ENCODE results near the gene RASD2. TPM values are rescaled to one million over a fixed set of nuclear protein-coding genes. Genes with fewer than 3 reads are reported as not detected.

Gene RASD2
- total RNA-seq, 1 donor from 2014 or later = 3.6 TPM

DNA sequence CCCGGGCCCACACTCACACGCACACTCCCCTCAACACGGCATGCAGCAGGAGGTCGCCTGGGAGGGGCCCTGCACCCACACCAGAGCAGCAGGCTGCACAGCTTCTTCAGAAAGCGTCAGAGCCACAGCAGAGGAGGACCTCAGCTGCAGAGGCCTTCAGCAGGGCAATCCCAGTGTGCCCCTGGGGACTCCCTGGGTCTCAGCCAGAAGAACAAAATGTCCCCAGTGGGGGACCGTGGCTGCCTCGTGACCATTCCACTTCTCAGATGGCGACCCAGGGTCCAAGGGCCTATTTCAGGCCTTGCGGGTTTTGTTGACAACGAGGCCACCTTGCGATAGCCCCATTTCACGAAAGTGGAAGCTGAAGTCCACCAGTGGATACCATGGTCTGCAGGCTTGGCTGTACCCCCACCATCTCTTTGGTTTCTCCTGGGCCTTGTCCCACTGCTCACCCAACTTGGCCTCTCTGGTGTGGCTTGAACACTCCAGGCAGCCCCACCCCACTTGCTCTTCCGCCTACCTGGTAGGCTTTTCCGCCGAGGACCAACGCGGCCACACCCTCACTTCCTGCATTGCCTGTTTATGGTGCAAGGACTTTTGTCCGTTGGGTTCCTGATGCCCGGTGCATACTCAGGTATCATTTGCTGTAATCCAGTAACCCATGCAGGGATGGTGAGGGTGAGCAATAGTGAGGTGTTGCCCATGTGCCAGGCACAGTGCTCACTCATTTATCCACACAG is 38.4 kb downstream of the RASD2 start:
- no peak overlapping the region for H3K27ac ChIP-seq
- H3K9me3 ChIP-seq = no peaks in the 10 kb centered on the region
- H3K36me3 ChIP-seq = no peaks in the 10 kb centered on the region
- ATAC-seq (no peak), DNase-seq (no peak)
- H3K4me1 ChIP-seq = no peaks in the 10 kb centered on the region
- no peak overlapping the region for H3K4me3 ChIP-seq
- intact Hi-C loops (cut with DNase I) = no loop called here
- peaks cover 5% of the 10 kb centered on the region for H3K27me3 ChIP-seq (ENCODE audit: low read depth)
- TF ChIP-seq, protein P1, sequence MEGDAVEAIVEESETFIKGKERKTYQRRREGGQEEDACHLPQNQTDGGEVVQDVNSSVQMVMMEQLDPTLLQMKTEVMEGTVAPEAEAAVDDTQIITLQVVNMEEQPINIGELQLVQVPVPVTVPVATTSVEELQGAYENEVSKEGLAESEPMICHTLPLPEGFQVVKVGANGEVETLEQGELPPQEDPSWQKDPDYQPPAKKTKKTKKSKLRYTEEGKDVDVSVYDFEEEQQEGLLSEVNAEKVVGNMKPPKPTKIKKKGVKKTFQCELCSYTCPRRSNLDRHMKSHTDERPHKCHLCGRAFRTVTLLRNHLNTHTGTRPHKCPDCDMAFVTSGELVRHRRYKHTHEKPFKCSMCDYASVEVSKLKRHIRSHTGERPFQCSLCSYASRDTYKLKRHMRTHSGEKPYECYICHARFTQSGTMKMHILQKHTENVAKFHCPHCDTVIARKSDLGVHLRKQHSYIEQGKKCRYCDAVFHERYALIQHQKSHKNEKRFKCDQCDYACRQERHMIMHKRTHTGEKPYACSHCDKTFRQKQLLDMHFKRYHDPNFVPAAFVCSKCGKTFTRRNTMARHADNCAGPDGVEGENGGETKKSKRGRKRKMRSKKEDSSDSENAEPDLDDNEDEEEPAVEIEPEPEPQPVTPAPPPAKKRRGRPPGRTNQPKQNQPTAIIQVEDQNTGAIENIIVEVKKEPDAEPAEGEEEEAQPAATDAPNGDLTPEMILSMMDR (IDR thresholded peaks at IDR 0.05) = no peak

DNA sequence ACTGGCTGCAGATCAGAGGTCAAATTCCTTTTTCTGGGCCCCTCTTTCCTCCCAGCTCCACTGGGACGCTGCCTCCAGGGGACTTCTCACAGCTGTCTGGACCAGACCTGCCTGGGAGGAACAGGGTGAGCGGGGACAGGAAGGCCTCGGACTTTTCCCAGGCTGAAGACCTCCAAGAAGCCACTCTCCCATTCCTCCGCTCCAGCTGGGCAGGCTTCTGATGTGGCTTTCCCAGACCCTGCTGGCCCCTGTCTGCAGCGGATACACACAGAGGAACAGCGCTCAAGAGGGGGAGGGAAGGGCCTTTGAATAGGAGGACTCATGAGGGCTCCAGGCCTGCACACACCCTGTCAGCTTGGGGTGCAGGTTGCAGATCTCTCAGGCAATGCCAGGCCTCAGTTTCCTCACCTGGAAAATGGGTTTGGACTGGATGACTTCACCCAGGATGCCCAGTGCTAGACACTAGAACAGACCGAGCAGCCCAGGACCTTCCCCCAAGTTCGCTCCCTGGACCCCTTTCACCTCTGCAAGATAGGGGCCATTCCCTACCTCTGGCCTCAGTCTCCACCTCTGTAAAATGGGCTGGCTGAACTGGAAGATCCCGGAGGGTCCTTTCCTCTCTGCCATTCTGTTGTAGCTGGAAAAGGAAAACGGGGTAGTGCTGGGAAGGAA is 39.9 kb downstream of the RASD2 start:
- H3K4me3 ChIP-seq = no peak overlapping the region
- DNase-seq = no peak
- H3K4me1 ChIP-seq = no peaks in the 10 kb centered on the region
- H3K9me3 ChIP-seq = no peaks in the 10 kb centered on the region
- intact Hi-C loops (cut with DNase I) = loop anchor here (10.0 kb wide), 1 partner anchor 146 kb away; no protein-coding TSS in a partner anchor
- H3K27me3 ChIP-seq (ENCODE audit: low read depth) = no peaks in the 10 kb centered on the region
- ATAC-seq = no peak
- H3K36me3 ChIP-seq = no peaks in the 10 kb centered on the region
- no peak overlapping the region for H3K27ac ChIP-seq
- TF ChIP-seq, protein P1 (IDR thresholded peaks at IDR 0.05) = no peak

DNA sequence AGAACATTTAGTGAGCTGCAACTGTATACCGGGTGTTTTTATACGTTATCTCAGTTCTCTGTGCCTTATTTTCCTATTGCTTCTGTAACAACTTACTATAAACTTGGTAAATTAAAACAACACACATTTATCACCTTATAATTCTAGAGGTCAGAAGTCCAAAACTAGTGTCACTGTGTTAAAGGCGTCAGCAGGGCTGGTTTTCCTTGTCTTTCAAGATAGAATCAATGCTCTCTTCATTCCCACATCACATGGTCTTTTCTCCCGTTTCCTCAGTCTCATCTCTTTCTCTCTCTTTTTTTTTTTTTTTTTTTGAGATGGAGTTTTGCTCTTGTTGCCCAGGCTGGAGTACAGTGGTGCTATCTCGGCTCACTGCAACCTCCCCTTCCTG is 40.4 kb downstream of the RASD2 start:
- ATAC-seq (no peak), DNase-seq (no peak)
- TF ChIP-seq, protein P1 (IDR thresholded peaks at IDR 0.05) = no peak
- no peak overlapping the region for H3K4me3 ChIP-seq
- no peaks in the 10 kb centered on the region for H3K9me3 ChIP-seq
- no peaks in the 10 kb centered on the region for H3K36me3 ChIP-seq
- no peaks in the 10 kb centered on the region for H3K4me1 ChIP-seq
- no peak overlapping the region for H3K27ac ChIP-seq
- no peaks in the 10 kb centered on the region for H3K27me3 ChIP-seq (ENCODE audit: low read depth)
- intact Hi-C loops (cut with DNase I) = loop anchor here (10.0 kb wide), 1 partner anchor 146 kb away; no protein-coding TSS in a partner anchor

DNA sequence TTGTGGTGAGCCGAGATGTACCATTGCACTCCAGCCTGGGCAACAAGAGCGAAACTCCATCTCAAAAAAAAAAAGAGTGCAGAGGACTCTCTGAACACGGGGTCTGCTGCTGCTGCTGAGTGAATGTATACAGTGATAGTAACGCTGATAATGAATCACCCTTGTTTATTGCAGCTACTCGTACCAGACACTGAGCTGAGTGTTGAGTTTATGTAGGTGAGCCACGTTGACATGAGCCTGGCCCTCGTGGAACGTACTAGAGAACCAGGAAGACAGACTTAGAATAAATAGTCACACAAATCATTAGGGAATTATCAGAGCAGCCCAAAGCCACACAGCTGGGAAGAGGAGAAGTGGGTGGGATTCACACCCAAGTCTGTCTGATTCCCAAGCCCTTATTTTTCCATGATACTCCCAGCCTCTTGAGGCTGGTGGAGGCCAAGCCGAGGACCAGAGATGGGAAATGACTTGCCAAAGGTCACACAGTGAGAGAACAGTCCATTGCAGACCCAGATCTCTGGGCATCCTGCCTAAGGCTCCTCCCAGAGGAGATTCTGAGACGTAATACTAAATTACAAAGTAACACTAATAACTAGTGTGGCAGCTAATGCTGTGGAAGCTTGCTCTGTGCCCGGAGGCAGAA is 41.7 kb downstream of the RASD2 start:
- no peak overlapping the region for H3K4me3 ChIP-seq
- no peaks in the 10 kb centered on the region for H3K27me3 ChIP-seq (ENCODE audit: low read depth)
- DNase-seq (no peak), ATAC-seq (no peak)
- H3K36me3 ChIP-seq = no peaks in the 10 kb centered on the region
- peaks cover 3% of the 10 kb centered on the region for H3K9me3 ChIP-seq
- intact Hi-C loops (cut with DNase I) = loop anchor here (10.0 kb wide), 1 partner anchor 148 kb away; no protein-coding TSS in a partner anchor
- H3K27ac ChIP-seq = no peak overlapping the region
- H3K4me1 ChIP-seq = peaks cover 5% of the 10 kb centered on the region
- TF ChIP-seq, protein P1 (IDR thresholded peaks at IDR 0.05) = no peak

DNA sequence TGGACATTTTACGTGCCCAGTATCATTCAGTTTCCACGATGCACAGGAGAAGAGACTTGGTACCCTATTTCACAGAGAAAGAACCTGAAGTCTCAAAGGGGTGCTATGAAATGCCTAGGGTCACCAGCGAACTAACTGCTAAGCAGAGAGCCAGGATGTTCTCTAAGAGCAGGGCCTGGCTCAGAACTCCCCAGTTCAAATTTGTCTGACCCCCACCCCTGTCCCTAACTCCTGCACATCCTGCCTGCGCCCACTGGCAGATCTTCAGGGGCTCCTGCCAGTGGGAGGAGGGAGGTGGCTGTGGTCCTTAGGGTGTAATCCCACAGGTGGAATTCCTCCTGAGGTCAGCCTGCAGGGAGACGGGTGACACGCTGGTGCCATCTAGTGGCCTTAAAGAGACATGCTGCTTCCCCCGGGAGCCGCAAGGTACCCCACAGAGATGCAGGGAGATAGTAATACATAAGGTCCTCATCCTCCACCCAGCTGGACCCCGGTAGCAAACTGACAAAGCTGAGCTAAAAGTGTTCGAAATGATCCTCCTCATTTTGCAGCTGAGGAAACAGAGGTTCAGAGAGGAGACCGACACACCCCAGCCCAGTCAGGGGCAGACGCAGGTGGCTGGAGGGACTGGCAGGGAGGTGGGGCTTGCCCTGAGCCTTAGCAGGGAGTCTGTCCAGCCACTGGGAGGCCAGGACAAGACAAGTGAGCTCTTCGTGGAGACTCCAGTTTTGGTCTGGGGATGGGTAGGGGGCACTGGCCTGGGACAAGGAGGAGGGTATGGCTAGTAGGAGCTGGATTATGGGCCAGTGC is 42.4 kb downstream of the RASD2 start:
- intact Hi-C loops (cut with DNase I) = loop anchor here (10.0 kb wide), 1 partner anchor 148 kb away; no protein-coding TSS in a partner anchor

More for the DNA sequence above, 42.4 kb downstream of the RASD2 start:
- Histone ChIP-seq H3K4me1 (peaks cover 12% of the 10 kb centered on the region), H3K9me3 (peaks cover 3% of the 10 kb centered on the region), H3K4me3 (no peak overlapping the region), H3K27ac (no peak overlapping the region), H3K27me3 (ENCODE audit: low read depth) (no peaks in the 10 kb centered on the region), H3K36me3 (no peaks in the 10 kb centered on the region)
- DNase-seq = peak; percentile 70
- peak; percentile 80 to 85 for ATAC-seq
- TF ChIP-seq, protein P1 (IDR thresholded peaks at IDR 0.05) = peak; percentile 92
